Measurements from ENCODE around the gene CHCHD6.

DNA sequence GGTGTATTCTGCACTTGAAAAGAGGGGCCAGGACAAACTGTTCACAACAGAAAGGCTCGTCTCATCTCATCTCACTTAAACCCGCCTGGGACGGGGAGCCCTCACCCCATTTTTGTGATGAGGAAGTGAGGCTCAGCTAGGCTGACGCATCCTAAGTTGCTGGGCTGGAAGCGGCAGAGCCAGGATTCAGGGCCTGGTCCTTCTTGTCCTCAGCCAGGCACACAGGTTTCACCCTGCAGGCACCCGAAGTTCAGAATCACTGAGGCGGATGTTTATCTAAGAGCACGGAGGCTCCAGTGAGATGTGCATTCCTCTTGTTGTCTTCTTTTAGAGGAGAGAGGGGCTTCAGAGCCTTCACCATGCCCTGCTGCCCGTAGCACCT lies 227.8 kb downstream of the CHCHD6 start:
- TF ChIP-seq, protein P1, sequence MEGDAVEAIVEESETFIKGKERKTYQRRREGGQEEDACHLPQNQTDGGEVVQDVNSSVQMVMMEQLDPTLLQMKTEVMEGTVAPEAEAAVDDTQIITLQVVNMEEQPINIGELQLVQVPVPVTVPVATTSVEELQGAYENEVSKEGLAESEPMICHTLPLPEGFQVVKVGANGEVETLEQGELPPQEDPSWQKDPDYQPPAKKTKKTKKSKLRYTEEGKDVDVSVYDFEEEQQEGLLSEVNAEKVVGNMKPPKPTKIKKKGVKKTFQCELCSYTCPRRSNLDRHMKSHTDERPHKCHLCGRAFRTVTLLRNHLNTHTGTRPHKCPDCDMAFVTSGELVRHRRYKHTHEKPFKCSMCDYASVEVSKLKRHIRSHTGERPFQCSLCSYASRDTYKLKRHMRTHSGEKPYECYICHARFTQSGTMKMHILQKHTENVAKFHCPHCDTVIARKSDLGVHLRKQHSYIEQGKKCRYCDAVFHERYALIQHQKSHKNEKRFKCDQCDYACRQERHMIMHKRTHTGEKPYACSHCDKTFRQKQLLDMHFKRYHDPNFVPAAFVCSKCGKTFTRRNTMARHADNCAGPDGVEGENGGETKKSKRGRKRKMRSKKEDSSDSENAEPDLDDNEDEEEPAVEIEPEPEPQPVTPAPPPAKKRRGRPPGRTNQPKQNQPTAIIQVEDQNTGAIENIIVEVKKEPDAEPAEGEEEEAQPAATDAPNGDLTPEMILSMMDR (IDR thresholded peaks at IDR 0.05), result no peak
- no peak for TF ChIP-seq ZFX (IDR thresholded peaks at IDR 0.05; ENCODE audit: borderline replicate concordance)
